Transverse colon (tissue), 3 donors: Measurements from ENCODE around the gene GATA5.

ENCODE experiments used
- POLR2A ChIP-seq: fragments of 450-650 bp; IDR thresholded peaks from one replicate; pipeline ENCODE4 v1.6.1; 2016; ENCODE audit warnings: antibody characterized with exemption, mild to moderate bottlenecking, moderate library complexity
- POLR2AphosphoS5 ChIP-seq, 3 donors: sonication (generic); formaldehyde crosslinking; IDR thresholded peaks; one replicate each; pipeline ENCODE4 v1.6.1; 2016; ENCODE audit warnings: antibody characterized with exemption in 3 of 3

GRCh38 chr20:62461157-62461556 is 14.6 kb downstream of the GATA5 start:
- TF ChIP-seq POLR2AphosphoS5 (IDR thresholded peaks at IDR 0.05) (no peak), POLR2A (no peak)
